Mesenteric fat pad (tissue), 1 donor: ENCODE results near the gene EIF2B4. TPM values are rescaled to one million over a fixed set of nuclear protein-coding genes. Genes with fewer than 3 reads are reported as not detected.
"Not testable (repeated sequence)": the region's sequence is repeated elsewhere in the genome, so short reads cannot be mapped to it uniquely, and the experiment has no call there.

Source experiments
- DNase-seq: peaks from one replicate; pipeline ENCODE4 v3.0.0-alpha.2; 2020; ENCODE audit warnings: low spot score
- total RNA-seq: library from RNA; stranded (reverse); fragmentation: NEBNext Ultra II Directional; extraction: Animal tissue kit (Norgen Biotek cat#: 25700); gene quantifications from one replicate; pipeline ENCODE4 v1.2.1, GENCODE V29; 2021
- donor health status: DM: yes; HTN: yes; CAD: no.

The EIF2B4 gene
- total RNA-seq, 1 donor from 2014 or later, result 47.0 TPM

- no peak for DNase-seq
Measured at GRCh38 chr2:27378096-27378808, 8.1 kb upstream of the EIF2B4 start.

GRCh38 chr2:27377618-27378095 is 7.5 kb upstream of the EIF2B4 start:
- no peak for DNase-seq

- DNase-seq, result no peak
Measured at GRCh38 chr2:27376866-27377617, 6.9 kb upstream of the EIF2B4 start.

- DNase-seq, result no peak
Measured at GRCh38 chr2:27376151-27376865, 6.2 kb upstream of the EIF2B4 start.

- DNase-seq, result no peak
Measured at GRCh38 chr2:27375513-27376099, 5.5 kb upstream of the EIF2B4 start.

GRCh38 chr2:27373567-27373966 is 3.4 kb upstream of the EIF2B4 start:
- DNase-seq, result no peak

- DNase-seq, result no peak
Measured at GRCh38 chr2:27372937-27373336, 2.8 kb upstream of the EIF2B4 start.

GRCh38 chr2:27370816-27371620 is 880 bp upstream of the EIF2B4 start:
- DNase-seq, result no peak

GRCh38 chr2:27369471-27370025 is 590 bp downstream of the EIF2B4 start:
- DNase-seq, result no peak

GRCh38 chr2:27363933-27364332 is 6.2 kb downstream of the EIF2B4 start:
- DNase-seq, result no peak

- no peak for DNase-seq
Measured at GRCh38 chr2:27362678-27363420, 7.3 kb downstream of the EIF2B4 start.

GRCh38 chr2:27356382-27357181 is 13.6 kb downstream of the EIF2B4 start, which contains the start of gene GTF3C2:
Gene GTF3C2, minus strand, starts transcription at chr2:27356764. Its CDS starts 13,210 bp downstream, at chr2:27343554.
- peak; percentile 98 for DNase-seq

- DNase-seq, result no peak
Measured at GRCh38 chr2:27356056-27356381, 14.1 kb downstream of the EIF2B4 start.

- no peak for DNase-seq
Measured at GRCh38 chr2:27354597-27354927, 15.6 kb downstream of the EIF2B4 start.

GRCh38 chr2:27353762-27354596 is 16.2 kb downstream of the EIF2B4 start:
- DNase-seq, result no peak

- DNase-seq, result not testable (repeated sequence)
Measured at GRCh38 chr2:27353386-27353761, 16.8 kb downstream of the EIF2B4 start.

- DNase-seq, result no peak
Measured at GRCh38 chr2:27351802-27352598, 18.1 kb downstream of the EIF2B4 start.
